ENCODE data around the gene DGKA. TPM values are rescaled to one million over a fixed set of nuclear protein-coding genes. Genes with fewer than 3 reads are reported as not detected.

Gene DGKA
- total RNA-seq, 1 donor from 2014 or later, result 6.8 TPM

Other genes with a start within 250 kb of the DGKA start
- 123 TPM for gene ITGA7, start 223.3 kb upstream of the DGKA start, total RNA-seq
- gene BLOC1S1, start 215.1 kb upstream of the DGKA start, total RNA-seq, result 42.3 TPM
- gene RDH5, start 210.8 kb upstream of the DGKA start, total RNA-seq, result 19.8 TPM
- 1,640 TPM for gene CD63, start 202.2 kb upstream of the DGKA start, total RNA-seq
- 3.1 TPM for gene GDF11, start 188.0 kb upstream of the DGKA start, total RNA-seq
- gene SARNP, start 113.4 kb upstream of the DGKA start, total RNA-seq, result 71.5 TPM
- gene ORMDL2, start 113.1 kb upstream of the DGKA start, total RNA-seq, result 11.0 TPM
- gene DNAJC14, start 101.6 kb upstream of the DGKA start, total RNA-seq, result 33.4 TPM
- gene MMP19, start 88.2 kb upstream of the DGKA start, total RNA-seq, result 2.6 TPM
- gene PYM1, start 3.3 kb upstream of the DGKA start, total RNA-seq, result 16.2 TPM
- gene PMEL, start 34.9 kb downstream of the DGKA start, total RNA-seq, result 0.52 TPM
- gene CDK2, start 35.7 kb downstream of the DGKA start, total RNA-seq, result 9.4 TPM
- 34.4 TPM for gene RAB5B, start 42.9 kb downstream of the DGKA start, total RNA-seq
- gene SUOX, start 66.1 kb downstream of the DGKA start, total RNA-seq, result 7.8 TPM
- gene IKZF4, start 89.9 kb downstream of the DGKA start, total RNA-seq, result 1.6 TPM
- 36.5 TPM for gene RPS26, start 110.8 kb downstream of the DGKA start, total RNA-seq
- 154 TPM for gene ERBB3, start 149.0 kb downstream of the DGKA start, total RNA-seq
- 53.8 TPM for gene PA2G4, start 173.4 kb downstream of the DGKA start, total RNA-seq
- gene RPL41, start 185.5 kb downstream of the DGKA start, total RNA-seq, result 4,392 TPM
- 5.7 TPM for gene ZC3H10, start 187.1 kb downstream of the DGKA start, total RNA-seq
- gene ESYT1, start 197.1 kb downstream of the DGKA start, total RNA-seq, result 149 TPM
- 451 TPM for gene MYL6B, start 221.4 kb downstream of the DGKA start, total RNA-seq
- gene MYL6, start 227.2 kb downstream of the DGKA start, total RNA-seq, result 859 TPM

Data from skeletal muscle tissue (tissue), 1 donor.